GM18517 (cell line): Measurements from ENCODE around the gene TPST1.
"Not testable (repeated sequence)": the region's sequence is repeated elsewhere in the genome, so short reads cannot be mapped to it uniquely, and the experiment has no call there.

Experiments used
- ATAC-seq: cut with Tn5 transposase; IDR thresholded peaks from one replicate; pipeline ENCODE4 v1.9.1; 2021; ENCODE audit warnings: mild to moderate bottlenecking, moderate library complexity; ENCODE audit not compliant: unreplicated experiment

TPST1 gene

DNA sequence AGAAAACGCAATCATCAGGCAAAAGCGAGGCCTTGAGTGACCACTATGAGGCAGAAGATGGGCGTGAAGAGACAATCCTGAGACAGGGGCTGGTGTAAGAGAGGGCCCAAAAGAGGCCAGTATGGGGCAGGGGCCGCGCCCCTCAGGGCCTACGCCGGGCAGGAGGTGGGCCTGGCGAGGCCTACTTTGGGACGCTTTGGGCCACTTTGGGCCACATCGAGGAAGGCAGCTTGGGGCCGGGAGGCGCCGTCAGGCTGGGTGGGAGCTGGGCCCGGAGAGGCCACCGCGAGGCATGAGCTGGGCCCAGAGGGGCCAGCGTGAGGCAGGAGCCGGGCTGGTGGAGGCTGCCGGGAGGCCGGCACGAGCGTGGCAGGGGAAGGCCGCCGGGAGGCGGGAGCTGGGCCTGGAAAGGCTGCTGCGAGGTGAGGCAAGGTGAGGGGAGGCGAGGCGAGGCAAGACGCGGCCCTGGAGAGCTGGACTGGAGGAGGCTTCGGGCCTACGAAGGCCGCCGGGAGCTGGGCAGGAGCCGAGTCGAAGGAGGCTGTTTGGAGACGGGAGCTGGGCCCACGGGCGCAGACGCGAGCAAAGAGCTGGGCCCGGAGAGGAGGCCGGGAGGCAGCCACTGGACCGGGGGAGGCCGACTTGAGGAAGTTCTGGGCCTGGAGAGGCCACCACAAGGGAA lies 171.3 kb downstream of the TPST1 start:
- no peak for ATAC-seq

DNA sequence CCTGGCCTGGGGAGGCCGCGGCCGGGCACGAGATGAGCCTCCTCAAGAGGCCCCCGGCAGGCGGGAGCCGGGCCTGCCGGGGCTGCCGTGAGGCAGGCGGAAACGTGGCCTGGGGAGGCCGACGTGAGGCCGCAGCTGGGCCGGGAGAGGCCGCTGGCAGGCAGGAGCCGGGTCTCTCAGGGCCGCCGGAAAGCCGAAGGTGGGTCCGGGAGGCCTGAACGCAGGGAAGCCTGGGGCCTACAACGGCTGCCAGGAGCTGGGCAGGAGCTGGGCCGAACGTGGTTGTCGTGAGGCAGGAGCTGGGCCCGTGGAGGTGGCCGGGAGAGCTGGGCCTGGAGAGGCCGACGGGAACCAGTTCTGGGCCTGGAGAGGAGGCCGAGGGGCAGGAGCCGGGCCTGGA lies 171.9 kb downstream of the TPST1 start:
- ATAC-seq, result no peak

DNA sequence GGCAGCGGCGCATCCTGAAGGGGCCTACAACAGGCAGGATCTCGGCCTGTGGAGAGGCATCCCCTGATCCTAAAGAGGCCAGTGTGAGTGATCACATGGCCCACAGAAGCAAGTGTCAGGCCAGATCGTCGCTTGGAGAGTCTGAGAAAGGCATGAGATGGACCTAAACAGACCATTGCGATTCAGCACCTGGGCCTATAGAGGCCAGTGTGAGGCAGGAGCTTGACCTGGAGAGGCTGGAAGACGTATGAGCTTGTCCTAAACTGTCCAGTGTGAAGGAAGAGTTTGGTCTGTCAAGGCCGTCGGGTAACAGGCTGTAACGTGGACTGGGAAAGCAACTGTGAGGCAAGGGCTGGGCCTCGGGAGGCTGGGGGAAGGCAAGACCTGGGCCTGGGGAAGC lies 172.6 kb downstream of the TPST1 start:
- ATAC-seq, result no peak

DNA sequence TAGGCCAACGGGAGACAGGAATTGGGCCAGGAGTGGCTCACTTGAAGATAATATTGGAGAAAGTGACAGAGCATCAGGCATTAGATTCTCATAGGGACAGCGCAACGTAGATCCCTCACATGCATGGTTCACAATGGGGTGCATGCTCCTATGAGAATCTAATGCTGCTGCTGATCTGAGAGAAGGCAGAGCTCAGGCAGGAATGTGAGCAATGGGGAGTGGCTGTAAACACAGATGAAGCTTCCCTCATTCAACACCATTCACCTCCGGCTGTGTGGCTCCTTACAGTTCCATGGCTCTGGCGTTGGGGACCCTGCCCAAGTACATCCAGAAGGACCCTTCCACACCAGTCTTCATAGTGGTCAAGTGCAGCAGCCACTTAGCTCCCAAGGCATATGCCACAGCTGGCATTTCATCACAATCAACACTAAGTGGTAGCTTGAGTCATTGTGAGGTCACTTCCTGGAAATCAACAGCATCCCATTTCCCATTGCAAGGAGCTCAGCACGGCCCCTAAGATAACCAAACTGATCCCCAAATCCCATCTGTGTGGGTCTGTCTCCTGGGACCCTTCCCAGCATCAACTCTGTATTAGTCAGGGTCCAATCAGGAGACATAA lies 174.5 kb downstream of the TPST1 start:
- ATAC-seq, result no peak

DNA sequence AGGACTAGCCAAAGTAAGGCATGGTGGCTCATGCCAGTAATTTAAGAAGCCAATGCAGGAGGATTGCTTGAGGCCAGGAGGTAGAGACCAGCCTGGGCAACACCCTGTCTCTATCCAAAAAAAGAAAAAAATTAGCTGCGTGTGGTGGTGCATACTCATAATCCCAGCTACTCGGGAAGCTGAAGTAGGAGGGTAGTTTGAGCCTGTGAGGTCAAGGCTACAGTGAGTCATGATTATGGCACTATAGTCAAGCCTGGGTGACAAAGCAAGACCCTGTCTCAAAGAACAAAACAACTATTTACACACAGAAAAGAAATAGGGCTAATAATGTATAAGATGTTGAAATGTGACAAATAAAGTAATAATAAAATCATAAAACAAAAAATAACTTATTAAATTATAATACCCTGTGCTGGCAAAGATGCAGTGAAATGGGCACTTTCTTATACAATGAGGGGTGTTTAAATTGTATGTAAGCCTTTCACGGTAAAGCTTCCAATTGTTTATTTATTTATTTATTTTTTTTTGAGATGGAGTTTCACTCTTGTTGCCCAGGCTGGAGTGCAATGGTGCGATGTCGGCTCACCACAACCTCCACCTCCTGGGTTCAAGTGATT lies 175.2 kb downstream of the TPST1 start:
- no peak for ATAC-seq

DNA sequence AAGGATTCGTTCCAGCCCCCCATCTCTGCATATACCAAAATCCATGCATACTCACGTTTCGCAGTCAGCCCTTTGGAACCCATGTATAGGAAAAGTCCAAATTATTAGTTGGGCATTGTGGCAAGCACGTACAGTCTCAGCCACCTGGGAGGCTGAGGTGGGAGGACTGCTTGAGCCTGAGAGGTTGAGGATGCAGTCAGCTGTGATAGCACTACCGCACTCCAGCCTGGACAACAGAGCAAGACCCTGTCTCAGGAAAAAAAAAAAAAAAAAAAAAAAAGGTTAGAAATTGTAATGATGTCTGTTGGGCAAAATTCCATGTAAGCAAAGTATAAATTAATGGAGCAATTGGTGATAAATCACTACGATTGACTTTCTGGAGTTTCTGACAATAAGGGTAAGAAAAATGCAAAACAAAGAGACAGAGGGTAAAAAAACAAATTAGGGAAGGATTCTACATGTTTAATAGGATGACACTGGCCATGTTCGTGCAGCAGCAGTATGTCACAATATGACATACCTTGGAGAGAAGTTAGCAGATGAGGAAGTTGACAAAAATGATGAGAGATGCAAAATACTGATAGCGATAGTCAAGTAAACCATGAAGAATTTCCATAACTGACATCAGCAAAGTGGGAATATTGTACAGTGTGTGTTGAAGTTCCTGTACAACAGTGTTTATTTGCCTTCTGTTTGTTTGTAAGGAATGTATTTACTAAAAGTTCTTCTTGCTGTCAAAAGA lies 177.2 kb downstream of the TPST1 start:
- ATAC-seq, result not testable (repeated sequence)

DNA sequence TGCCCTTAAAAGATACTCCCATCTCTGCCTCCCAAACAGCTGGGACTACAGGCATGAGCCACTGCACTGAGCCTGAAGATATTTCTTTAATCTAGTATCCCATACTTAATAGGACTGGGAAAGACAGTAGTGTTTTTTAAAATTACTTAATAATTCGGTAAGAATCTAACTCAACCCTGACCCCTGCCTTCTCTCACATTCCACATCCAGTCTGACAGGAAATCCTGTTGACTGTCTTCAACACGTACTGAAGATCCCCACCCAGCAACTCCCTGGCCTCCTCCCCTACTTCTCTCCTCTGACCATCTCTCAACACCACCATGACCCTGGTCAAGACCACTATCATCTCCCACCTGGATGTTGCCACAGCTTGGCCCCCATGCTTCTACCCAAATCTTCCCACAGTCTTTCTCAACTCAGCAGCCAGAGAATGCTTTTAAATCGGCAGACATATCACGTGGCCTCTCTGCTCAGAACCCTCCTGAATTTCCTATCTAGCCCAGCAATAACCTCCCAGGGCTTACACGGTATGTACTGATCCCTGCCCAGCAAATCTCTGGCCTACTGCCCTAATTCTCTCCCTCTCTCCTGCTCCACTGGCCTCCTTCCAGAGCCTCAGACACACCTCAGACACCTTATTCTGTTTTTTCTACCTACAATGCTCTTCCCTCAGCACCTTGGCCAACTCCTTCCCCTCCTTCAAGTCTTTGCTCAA lies 180.2 kb downstream of the TPST1 start:
- not testable (repeated sequence) for ATAC-seq

DNA sequence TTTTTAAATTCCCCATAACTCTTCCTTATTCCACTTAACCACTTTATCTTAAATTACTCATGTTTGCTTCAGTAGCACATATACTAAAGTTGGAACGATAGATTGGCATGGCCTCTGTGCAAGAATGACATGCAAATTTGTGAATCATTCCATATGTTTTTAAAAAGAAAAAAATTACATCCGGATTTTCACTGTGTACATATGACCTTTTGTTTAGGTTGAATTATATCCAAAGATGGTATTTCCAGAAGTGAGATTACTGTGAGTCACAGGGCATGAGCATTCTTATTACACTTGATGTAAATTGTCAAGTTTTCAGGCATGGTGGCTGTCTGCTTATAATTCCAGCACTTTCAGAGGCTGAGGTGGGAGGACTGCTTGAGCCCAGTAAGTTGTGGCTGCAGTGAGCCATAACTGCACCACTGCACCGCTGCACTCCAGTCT lies 190.0 kb downstream of the TPST1 start:
- not testable (repeated sequence) for ATAC-seq

DNA sequence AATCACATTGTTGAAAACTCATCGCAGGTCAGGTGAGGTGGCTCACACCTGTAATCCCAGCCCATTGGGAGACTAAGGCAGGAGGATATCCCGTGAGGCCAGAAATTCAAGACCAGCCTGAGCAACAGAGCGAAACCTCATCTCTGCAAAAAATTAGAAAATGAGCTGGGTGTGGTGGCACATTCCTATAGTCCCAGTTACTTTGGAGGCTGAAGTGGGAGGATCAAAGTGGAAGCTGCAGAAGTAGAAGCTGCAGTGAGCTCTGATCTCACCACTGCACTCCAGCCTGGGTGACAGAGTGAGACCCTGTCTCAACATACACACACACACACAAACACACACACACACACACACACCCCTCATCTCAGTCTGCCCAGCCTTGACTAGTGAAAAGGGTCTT lies 190.9 kb downstream of the TPST1 start:
- ATAC-seq, result not testable (repeated sequence)

DNA sequence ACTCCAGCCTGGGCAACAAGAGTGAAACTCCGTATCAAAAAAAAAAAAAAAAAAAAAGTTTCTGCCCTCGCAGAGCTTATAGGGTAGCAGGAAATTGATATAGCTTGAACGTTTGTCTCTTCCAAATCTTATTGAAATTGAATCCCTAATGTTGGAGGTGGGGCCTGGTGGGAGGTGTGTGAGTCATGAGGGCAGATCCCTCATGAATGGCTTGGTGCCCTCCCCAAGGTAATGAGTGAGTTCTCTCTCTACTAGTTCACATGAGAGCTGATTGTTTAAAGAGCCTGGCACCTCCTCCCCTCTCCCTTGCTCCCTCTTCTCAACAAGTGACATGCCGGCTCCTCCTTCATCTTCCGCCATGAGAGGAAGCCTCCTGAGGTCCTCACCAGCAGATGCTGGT lies 193.7 kb downstream of the TPST1 start:
- not testable (repeated sequence) for ATAC-seq

DNA sequence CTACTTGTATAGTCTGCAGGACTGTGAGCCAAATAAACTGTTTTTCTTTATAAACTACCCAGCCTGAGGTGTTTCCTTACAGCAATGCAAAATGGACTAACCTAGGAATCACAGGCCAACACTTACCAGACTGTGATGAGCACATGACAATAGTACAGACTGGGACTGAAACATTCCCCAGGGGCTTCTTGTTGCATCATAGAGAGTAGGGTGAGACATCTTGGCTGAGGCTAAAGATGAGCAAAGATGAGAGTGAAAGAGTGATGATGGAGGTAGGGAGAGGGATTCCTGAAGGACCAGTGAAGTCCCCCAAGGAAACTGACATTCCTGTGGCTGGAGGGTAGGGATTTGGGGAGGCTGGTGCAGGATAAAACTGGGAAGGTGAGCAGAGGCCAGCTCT lies 194.4 kb downstream of the TPST1 start:
- no peak for ATAC-seq

DNA sequence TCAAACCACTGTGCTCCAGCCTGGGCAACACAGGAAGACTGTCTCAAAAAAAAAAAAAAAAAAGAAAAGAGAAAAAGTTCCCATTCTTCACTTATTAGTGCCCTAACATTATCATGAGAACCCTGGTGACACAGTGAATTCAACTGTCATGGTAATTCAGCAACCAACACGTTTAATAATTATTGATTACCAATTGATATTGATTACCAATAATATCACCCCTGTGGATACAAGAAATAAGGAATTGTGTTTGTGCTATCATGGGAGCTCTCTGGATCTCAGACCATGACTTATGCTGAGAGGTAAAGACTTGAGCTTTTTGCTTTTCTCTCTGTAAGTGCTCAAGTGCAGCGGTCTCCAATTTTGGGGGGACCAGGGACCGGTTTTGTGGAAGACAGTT lies 195.3 kb downstream of the TPST1 start:
- ATAC-seq, result no peak

DNA sequence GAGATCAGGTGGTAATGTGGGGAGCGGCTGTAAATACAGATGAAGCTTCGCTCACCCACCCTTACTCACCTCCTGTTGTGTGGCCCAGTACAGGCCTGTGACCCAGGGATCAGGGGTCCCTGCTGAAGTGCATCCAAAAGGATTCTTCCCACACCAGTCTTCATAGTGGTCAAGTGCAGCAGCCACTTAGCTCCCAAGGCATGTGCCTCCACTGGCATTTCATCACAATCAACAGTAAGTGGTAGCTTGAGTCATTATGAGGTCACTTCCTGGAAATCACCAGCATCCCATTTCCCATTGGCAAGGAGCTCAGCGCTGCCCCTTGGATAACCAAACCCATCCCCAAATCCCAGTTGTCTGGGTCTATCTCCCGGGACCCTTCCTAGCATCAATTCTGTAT lies 196.0 kb downstream of the TPST1 start:
- not testable (repeated sequence) for ATAC-seq

DNA sequence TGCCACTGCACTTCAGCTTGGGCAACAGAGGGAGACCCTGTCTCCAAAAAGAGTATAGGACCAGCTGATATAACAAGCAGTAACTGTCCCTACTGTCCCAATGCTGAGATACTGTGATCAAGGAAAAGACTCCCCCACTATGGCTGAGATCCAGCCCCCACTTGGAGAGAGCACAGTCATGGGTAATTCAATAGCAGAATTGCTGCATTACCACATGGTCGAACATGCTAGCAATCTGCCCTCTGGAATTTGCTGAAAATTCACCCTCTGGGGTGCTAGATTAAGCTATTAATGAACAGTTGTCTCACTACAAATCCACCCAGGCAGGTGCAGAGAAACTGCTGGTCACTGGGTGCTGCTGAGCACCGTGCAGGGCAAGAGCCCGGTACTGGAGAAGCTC lies 196.8 kb downstream of the TPST1 start:
- not testable (repeated sequence) for ATAC-seq

DNA sequence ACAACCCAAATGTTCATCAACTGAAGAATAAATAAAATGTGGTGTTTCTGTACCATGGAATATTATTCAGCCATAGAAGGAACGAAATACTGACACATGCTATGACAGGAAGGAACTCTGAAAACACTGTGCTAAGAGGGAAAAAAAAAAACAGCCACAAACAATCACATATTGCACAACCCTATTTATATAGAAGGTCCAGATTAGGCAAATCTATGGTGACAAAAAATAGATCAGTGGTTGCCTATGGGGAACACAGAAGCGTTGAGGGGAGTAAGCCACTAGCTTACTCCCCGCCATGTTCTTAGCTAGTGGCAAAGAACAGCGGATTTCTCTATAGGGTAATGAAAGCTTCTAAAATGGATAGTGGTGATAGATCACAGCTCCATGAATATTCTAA lies 198.4 kb downstream of the TPST1 start:
- no peak for ATAC-seq

DNA sequence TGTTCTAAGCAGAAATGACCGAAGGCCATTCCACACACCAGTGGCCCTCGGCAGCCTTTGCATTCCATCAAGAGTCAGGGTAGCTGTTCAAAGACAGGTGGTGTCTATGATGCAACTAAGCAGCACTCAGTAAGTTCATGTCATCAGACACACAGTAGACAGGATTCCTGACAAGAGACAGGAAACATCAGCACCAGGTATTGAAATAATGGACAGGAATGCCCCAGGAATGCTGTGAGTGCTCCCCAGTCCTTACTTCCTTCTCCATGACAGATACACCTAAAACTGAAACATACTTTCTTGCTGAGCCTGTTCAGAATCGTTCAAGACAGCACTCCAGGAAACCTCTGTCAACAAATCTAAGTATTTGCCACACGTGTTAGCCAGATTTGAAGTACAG lies 204.4 kb downstream of the TPST1 start:
- ATAC-seq, result no peak
